ENCODE data around the gene UBE3B. TPM values are rescaled to one million over a fixed set of nuclear protein-coding genes. Genes with fewer than 3 reads are reported as not detected.

UBE3B gene
- polyA plus RNA-seq, 1 experiment: 42.8 TPM

- H3K9me3 ChIP-seq (ENCODE audit: control insufficient read depth, insufficient read depth, low read length): peaks cover 4% of the 10 kb centered on the region
- ChIA-PET POLR2A (no interaction called here), CTCF (no interaction called here)
- H3K27ac ChIP-seq (ENCODE audit: low read depth, low read length): peak overlapping the region; percentile 21
- DNase-seq (ENCODE audit: low read depth, low spot score): no peak
- H3K27me3 ChIP-seq (ENCODE audit: control insufficient read depth, insufficient read depth, low read length): no peaks in the 10 kb centered on the region
- no peak for TF ChIP-seq CTCF (IDR thresholded peaks at IDR 0.05; ENCODE audit: low read depth, low read length)
- no peak overlapping the region for H3K4me3 ChIP-seq (ENCODE audit: low read depth, low read length)
Measured at GRCh38 chr12:109538191-109538863, 60.9 kb downstream of the UBE3B start.

GRCh38 chr12:109539508-109539907 lies 62.1 kb downstream of the UBE3B start:
- Histone ChIP-seq H3K27me3 (ENCODE audit: control insufficient read depth, insufficient read depth, low read length) (no peaks in the 10 kb centered on the region), H3K27ac (ENCODE audit: low read depth, low read length) (no peak overlapping the region), H3K4me3 (ENCODE audit: low read depth, low read length) (no peak overlapping the region), H3K9me3 (ENCODE audit: control insufficient read depth, insufficient read depth, low read length) (peaks cover 4% of the 10 kb centered on the region)
- no peak for TF ChIP-seq CTCF (IDR thresholded peaks at IDR 0.05; ENCODE audit: low read depth, low read length)
- ChIA-PET CTCF (interaction anchor here (1.1 to 2.0 kb wide), 2 partner anchors 20 to 58 kb away, joined by 5 to 11 read pairs; no protein-coding TSS in a partner anchor), POLR2A (interaction anchor here (0.6 kb wide), 1 partner anchor 15 kb away, joined by 9 read pairs; no protein-coding TSS in a partner anchor)
- no peak for DNase-seq (ENCODE audit: low read depth, low spot score)

GRCh38 chr12:109540526-109541412 lies 63.3 kb downstream of the UBE3B start:
- CTCF ChIA-PET: interaction anchor here (2.0 kb wide), 1 partner anchor 21 kb away, joined by 11 read pairs; no protein-coding TSS in a partner anchor
- H3K27me3 ChIP-seq (ENCODE audit: control insufficient read depth, insufficient read depth, low read length): no peaks in the 10 kb centered on the region
- DNase-seq (ENCODE audit: low read depth, low spot score): no peak
- POLR2A ChIA-PET: no interaction called here
- H3K4me3 ChIP-seq (ENCODE audit: low read depth, low read length): no peak overlapping the region
- H3K9me3 ChIP-seq (ENCODE audit: control insufficient read depth, insufficient read depth, low read length): peaks cover 4% of the 10 kb centered on the region
- no peak for TF ChIP-seq CTCF (IDR thresholded peaks at IDR 0.05; ENCODE audit: low read depth, low read length)
- H3K27ac ChIP-seq (ENCODE audit: low read depth, low read length): no peak overlapping the region

- no peak for TF ChIP-seq CTCF (IDR thresholded peaks at IDR 0.05; ENCODE audit: low read depth, low read length)
- POLR2A ChIA-PET: no interaction called here
- Histone ChIP-seq H3K27me3 (ENCODE audit: control insufficient read depth, insufficient read depth, low read length) (no peaks in the 10 kb centered on the region), H3K27ac (ENCODE audit: low read depth, low read length) (no peak overlapping the region), H3K9me3 (ENCODE audit: control insufficient read depth, insufficient read depth, low read length) (peaks cover 4% of the 10 kb centered on the region), H3K4me3 (ENCODE audit: low read depth, low read length) (no peak overlapping the region)
- no peak for DNase-seq (ENCODE audit: low read depth, low spot score)
- CTCF ChIA-PET: interaction anchor here (2.0 kb wide), 1 partner anchor 22 kb away, joined by 11 read pairs; no protein-coding TSS in a partner anchor
Measured at GRCh38 chr12:109541413-109541726, 63.9 kb downstream of the UBE3B start.

GRCh38 chr12:109542014-109542413 lies 64.6 kb downstream of the UBE3B start:
- no peak for TF ChIP-seq CTCF (IDR thresholded peaks at IDR 0.05; ENCODE audit: low read depth, low read length)
- H3K27me3 ChIP-seq (ENCODE audit: control insufficient read depth, insufficient read depth, low read length): no peaks in the 10 kb centered on the region
- ChIA-PET CTCF (no interaction called here), POLR2A (no interaction called here)
- H3K9me3 ChIP-seq (ENCODE audit: control insufficient read depth, insufficient read depth, low read length): peaks cover 4% of the 10 kb centered on the region
- H3K4me3 ChIP-seq (ENCODE audit: low read depth, low read length): no peak overlapping the region
- no peak overlapping the region for H3K27ac ChIP-seq (ENCODE audit: low read depth, low read length)
- no peak for DNase-seq (ENCODE audit: low read depth, low spot score)

Data from AG04450 (cell line).